Keratinocyte (primary cell): ENCODE measurements around the gene PCSK6. TPM values are rescaled to one million over a fixed set of nuclear protein-coding genes. Genes with fewer than 3 reads are reported as not detected.

Experiments used
- DNase-seq: peaks from one replicate; pipeline ENCODE4 v3.0.0-alpha.2; 2011; ENCODE audit warnings: low read depth, missing footprints, low spot score
- FAIRE-seq: peaks from 2 replicates; lab custom pipeline; 2011; peaks lifted over from hg19 to GRCh38; lab: Jason Lieb, UNC
- H2AFZ ChIP-seq: 2 replicates; pipeline ENCODE4 v1.6.0; 2012; ENCODE audit warnings: low read length, control low read depth, inconsistent platforms; ENCODE audit not compliant: control insufficient read depth
- H3K27ac ChIP-seq: 2 replicates; pipeline ENCODE4 v1.5.1; 2011; ENCODE audit warnings: low read length; ENCODE audit not compliant: control insufficient read depth, insufficient read depth
- H3K27me3 ChIP-seq: 3 replicates; pipeline ENCODE4 v1.6.0; 2011; ENCODE audit warnings: low read length; ENCODE audit not compliant: control insufficient read depth, insufficient read depth; ENCODE audit errors: extremely low read depth
- H3K36me3 ChIP-seq, 2 experiments: 2 replicates in 1 of 2; 3 replicates in 1 of 2; pipeline ENCODE4 v1.5.1; 2011; ENCODE audit warnings: low read length in 2 of 2, mild to moderate bottlenecking in 1 of 2; ENCODE audit not compliant: control insufficient read depth in 2 of 2, insufficient read depth in 2 of 2; ENCODE audit errors: extremely low read depth in 1 of 2
- H3K4me1 ChIP-seq: 3 replicates; pipeline ENCODE4 v1.5.1; 2011; ENCODE audit warnings: low read length; ENCODE audit not compliant: control insufficient read depth, insufficient read depth; ENCODE audit errors: extremely low read depth
- H3K4me2 ChIP-seq: 3 replicates; pipeline ENCODE4 v1.6.0; 2011; ENCODE audit warnings: low read depth, low read length; ENCODE audit not compliant: control insufficient read depth, insufficient read depth; ENCODE audit errors: extremely low read depth
- H3K4me3 ChIP-seq, 3 experiments: fragments of 200-600 bp in 1 of 3; sonication (generic) in 1 of 3; 2 replicates in 2 of 3; 3 replicates in 1 of 3; pipeline ENCODE4 v1.5.1; 2011 to 2016; ENCODE audit warnings: low read length in 3 of 3, mild to moderate bottlenecking in 3 of 3, control low read depth in 2 of 3, inconsistent platforms in 1 of 3, low read depth in 1 of 3, mixed read lengths in 1 of 3, mixed run types in 1 of 3, moderate library complexity in 1 of 3; ENCODE audit not compliant: control insufficient read depth in 2 of 3, insufficient read depth in 2 of 3; ENCODE audit errors: extremely low read depth in 1 of 3
- H3K79me2 ChIP-seq: 2 replicates; pipeline ENCODE4 v1.6.0; 2012; ENCODE audit warnings: low read length; ENCODE audit not compliant: control insufficient read depth, insufficient read depth
- H3K9ac ChIP-seq: 3 replicates; pipeline ENCODE4 v1.6.0; 2011; ENCODE audit warnings: low read length; ENCODE audit not compliant: control insufficient read depth, insufficient read depth; ENCODE audit errors: extremely low read depth
- H3K9me1 ChIP-seq: 3 replicates; pipeline ENCODE4 v1.6.0; 2011; ENCODE audit warnings: low read length; ENCODE audit not compliant: control insufficient read depth, insufficient read depth; ENCODE audit errors: extremely low read depth
- H3K9me3 ChIP-seq: 2 replicates; pipeline ENCODE4 v1.5.1; 2012; ENCODE audit warnings: low read depth, low read length; ENCODE audit not compliant: control insufficient read depth
- H4K20me1 ChIP-seq: 3 replicates; pipeline ENCODE4 v1.6.0; 2011; ENCODE audit warnings: low read length; ENCODE audit not compliant: control insufficient read depth, insufficient read depth; ENCODE audit errors: extremely low read depth
- CTCF ChIP-seq, 3 experiments: IDR thresholded peaks in 1 of 3; conservative IDR thresholded peaks in 1 of 3; optimal IDR thresholded peaks in 1 of 3; 2 replicates in 2 of 3; 3 replicates in 1 of 3; pipeline versions ENCODE3 to v1.5.1; 2011; ENCODE audit warnings: low read length in 3 of 3, mild to moderate bottlenecking in 3 of 3, moderate library complexity in 2 of 3, control low read depth in 1 of 3, inconsistent platforms in 1 of 3; ENCODE audit not compliant: insufficient read depth in 2 of 3; ENCODE audit errors: extremely low read depth in 1 of 3
- EZH2 ChIP-seq: IDR thresholded peaks from one replicate; pipeline ENCODE4 v1.6.1; 2012; ENCODE audit warnings: inconsistent platforms, mild to moderate bottlenecking, low read length, moderate library complexity
- dilution Hi-C: fragments of 300-500 bp; cut with MboI; formaldehyde crosslinking; loops from one replicate; pipeline ENCODE4 v1.7.0; 2020; ENCODE audit warnings: low sequenced_read_pairs; ENCODE audit not compliant: extremely low pct_ligation_motif_present
- polyA plus RNA-seq, 5 experiments: library from polyadenylated mRNA; depleted of rRNA in 3 of 5; stranded (reverse) in 3 of 5; stranded (forward) in 1 of 5; unstranded in 1 of 5; fragments of >200 nt; gene quantifications; 1 replicate in 1 of 5; 2 replicates in 3 of 5; 3 replicates in 1 of 5; pipeline versions ENCODE4 v1.2.1 to v1.2.3, GENCODE V29; 2011 to 2012; ENCODE audit warnings: missing spikeins in 2 of 5, low read depth in 1 of 5, low replicate concordance in 1 of 5

The PCSK6 gene
- polyA plus RNA-seq, 1 donor (not counting 4 experiments of a cell fraction or from before 2014, with no cell fraction given): 3.1 TPM

- Histone ChIP-seq H3K9me3 (no peaks in the 10 kb centered on the region), H3K9me1 (no peaks in the 10 kb centered on the region), H3K36me3 (peaks cover 29 to 57% of the 10 kb centered on the region in 2 experiments), H3K27ac (no peak overlapping the region), H3K79me2 (peaks cover 31% of the 10 kb centered on the region), H3K27me3 (no peaks in the 10 kb centered on the region), H2AFZ (no peak overlapping the region), H3K9ac (no peak overlapping the region), H3K4me2 (no peak overlapping the region), H3K4me1 (peaks cover 2% of the 10 kb centered on the region), H4K20me1 (peaks cover 8% of the 10 kb centered on the region), H3K4me3 (no peak overlapping the region)
- DNase-seq (no peak), FAIRE-seq (no peak)
- dilution Hi-C loops: no loop called here
- no peak for TF ChIP-seq EZH2
Measured at GRCh38 chr15:101272584-101272983, 216.9 kb downstream of the PCSK6 start.

- Histone ChIP-seq H3K4me1 (no peaks in the 10 kb centered on the region), H3K27me3 (no peaks in the 10 kb centered on the region), H3K9ac (no peak overlapping the region), H3K4me2 (no peak overlapping the region), H3K9me3 (no peaks in the 10 kb centered on the region), H3K79me2 (peaks cover 8% of the 10 kb centered on the region), H3K27ac (no peak overlapping the region), H3K36me3 (peaks cover 27 to 49% of the 10 kb centered on the region in 2 experiments), H2AFZ (no peak overlapping the region), H3K4me3 (no peak overlapping the region), H4K20me1 (peaks cover 8% of the 10 kb centered on the region), H3K9me1 (no peaks in the 10 kb centered on the region)
- FAIRE-seq (no peak), DNase-seq (no peak)
- TF ChIP-seq EZH2: no peak
- TF ChIP-seq CTCF (optimal IDR thresholded peaks at IDR 0.05 in 1 of 3, IDR thresholded peaks at IDR 0.05 in 1 of 3, conservative IDR thresholded peaks at IDR 0.05 in 1 of 3; ENCODE audit: extremely low read depth in 1 of 3, insufficient read depth in 2 of 3, low read length in 3 of 3): peak; percentile 61 to 67 (median 64)
- dilution Hi-C loops: no loop called here
Measured at GRCh38 chr15:101269479-101270223, 219.9 kb downstream of the PCSK6 start.
